Neural progenitor cell (in vitro differentiated cells): ENCODE data around the gene PON2.

Experiments used
- EZH2 ChIP-seq: fragments of 200-600 bp; sonication (generic); IDR thresholded peaks from 2 replicates; pipeline ENCODE4 v1.6.1; 2017; ENCODE audit warnings: antibody characterized with exemption, mild to moderate bottlenecking, moderate library complexity
- EZH2phosphoT487 ChIP-seq: fragments of 200-600 bp; sonication (generic); IDR thresholded peaks from 2 replicates; pipeline ENCODE4 v1.6.1; 2017; ENCODE audit warnings: antibody characterized with exemption
- TF ChIP-seq, protein P1 (sequence below): fragments of 200-600 bp; sonication (generic); IDR thresholded peaks from 2 replicates; pipeline ENCODE4 v1.5.1; 2017; ENCODE audit warnings: antibody characterized with exemption, mild to moderate bottlenecking

DNA sequence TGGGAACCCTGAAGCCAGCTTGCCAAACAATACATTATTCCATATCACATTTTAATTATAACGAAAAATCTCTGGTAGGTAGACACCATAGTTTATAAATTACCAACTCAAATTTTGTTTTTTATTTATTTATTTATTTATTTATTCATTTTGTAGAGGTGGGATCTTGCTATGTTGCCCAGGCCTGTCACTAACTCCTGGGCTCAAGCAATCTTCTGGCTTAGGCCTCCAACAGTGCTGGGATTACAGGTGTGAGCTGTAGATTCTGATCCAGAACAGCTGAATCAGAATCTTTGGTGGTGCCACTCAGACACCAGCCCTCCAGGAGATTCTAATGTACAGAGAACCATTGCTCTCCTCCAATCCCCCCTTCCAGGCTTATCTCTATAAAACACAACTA, 1.7 kb downstream of the PON2 start:
- TF ChIP-seq, protein P1, sequence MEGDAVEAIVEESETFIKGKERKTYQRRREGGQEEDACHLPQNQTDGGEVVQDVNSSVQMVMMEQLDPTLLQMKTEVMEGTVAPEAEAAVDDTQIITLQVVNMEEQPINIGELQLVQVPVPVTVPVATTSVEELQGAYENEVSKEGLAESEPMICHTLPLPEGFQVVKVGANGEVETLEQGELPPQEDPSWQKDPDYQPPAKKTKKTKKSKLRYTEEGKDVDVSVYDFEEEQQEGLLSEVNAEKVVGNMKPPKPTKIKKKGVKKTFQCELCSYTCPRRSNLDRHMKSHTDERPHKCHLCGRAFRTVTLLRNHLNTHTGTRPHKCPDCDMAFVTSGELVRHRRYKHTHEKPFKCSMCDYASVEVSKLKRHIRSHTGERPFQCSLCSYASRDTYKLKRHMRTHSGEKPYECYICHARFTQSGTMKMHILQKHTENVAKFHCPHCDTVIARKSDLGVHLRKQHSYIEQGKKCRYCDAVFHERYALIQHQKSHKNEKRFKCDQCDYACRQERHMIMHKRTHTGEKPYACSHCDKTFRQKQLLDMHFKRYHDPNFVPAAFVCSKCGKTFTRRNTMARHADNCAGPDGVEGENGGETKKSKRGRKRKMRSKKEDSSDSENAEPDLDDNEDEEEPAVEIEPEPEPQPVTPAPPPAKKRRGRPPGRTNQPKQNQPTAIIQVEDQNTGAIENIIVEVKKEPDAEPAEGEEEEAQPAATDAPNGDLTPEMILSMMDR: no peak
- no peak for TF ChIP-seq EZH2phosphoT487
- no peak for TF ChIP-seq EZH2
